OCI-M2 (cell line): ENCODE results near the gene WNT2B.

Source experiments
- DNase-seq: peaks from one replicate; lab custom pipeline; 2025; ENCODE audit not compliant: unreplicated experiment; lab: John Stamatoyannopoulos, UW

WNT2B gene

GRCh38 chr1:112524986-112525385 is 16.2 kb downstream of the WNT2B start:
- no peak for DNase-seq

DNA sequence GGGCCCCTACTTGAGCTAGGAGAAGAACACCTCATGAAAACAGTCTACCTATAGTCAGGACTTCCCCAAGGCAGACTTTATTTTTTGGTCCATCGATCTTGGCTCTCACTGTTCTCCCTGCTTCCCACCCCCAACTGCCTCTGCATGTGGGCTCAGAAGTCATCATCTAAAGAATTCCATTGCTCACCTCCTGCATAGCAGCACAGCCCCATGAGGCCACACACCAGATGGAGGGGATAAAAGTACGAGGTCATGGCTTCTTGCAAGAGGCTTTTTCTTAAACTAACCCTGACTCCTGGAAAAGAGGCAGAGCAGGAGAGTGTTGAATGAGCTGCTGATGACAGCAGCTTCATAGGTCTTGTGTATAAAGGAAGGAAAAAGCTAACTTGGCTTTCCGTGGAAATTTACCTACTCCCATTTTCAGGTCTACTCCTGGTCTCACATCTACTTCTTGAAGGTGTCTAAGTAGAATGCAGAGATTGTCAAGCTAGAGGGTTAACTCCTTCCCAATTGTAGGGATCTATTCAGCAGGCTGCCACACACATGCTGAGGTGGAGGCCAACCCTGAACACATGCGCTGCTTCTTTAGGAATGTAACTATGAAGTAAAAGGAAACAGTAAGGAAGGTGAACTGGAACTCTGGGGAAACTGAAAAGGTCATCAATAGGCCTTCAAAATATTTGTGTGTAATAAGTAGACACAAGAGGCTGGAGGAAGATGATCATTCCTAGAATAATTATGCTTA is 18.7 kb downstream of the WNT2B start:
- no peak for DNase-seq

DNA sequence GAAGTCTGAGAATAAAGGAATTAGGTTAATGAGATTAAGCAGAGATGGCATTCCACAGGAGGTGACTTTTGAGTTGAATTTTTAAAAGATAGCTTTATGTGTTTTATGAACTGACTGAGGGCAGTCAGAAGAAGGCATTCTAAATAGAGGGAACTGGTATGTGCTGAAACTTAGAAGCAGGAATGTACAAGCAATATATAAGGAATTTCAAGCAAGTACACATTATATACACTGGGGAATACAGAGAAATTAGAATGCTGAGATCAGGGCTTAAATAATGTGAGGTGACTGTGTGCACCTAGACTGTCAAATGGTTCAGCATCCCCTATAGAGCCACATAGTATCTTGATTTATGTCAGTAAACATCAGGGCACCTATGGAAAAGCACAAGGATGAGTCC is 19.3 kb downstream of the WNT2B start:
- DNase-seq, result no peak

DNA sequence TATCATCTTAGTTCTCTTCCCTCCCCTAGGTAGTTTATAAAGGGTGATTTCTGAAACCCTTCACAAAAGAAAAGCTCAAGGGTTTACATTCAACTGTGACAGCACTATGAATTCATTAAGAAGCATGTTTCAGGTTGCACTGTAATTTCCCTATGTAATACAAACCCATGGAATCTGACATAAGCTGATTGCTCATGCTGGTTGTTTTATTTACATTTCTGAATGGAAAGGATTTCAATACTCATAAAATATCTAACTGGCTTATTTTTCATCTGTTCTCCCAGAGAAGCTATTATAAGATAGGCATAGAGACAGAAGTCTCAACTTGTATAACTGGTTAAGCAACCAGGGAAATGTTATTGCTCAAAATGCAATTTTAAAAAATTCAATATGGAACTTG is 20.5 kb downstream of the WNT2B start:
- no peak for DNase-seq

GRCh38 chr1:112530832-112531231 is 22.1 kb downstream of the WNT2B start:
- no peak for DNase-seq

DNA sequence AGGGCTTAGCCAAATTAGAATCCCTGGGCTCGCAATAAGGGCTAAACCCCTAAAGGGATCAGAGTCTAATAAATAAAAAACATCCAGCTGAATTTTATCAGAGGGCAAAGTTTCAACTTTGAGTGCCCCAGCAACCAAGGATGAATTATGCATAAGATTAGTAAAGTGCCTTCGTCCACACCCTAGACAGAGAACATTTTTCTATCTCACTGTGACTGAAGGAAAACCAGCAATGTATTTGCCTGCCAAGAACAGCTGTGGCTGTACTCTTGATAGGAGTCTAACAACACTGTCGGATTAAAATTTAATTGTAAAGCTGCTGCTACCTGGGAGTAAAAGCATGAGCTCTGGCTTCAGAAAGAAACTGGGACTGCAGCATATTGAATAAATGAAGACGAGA is 23.3 kb downstream of the WNT2B start:
- no peak for DNase-seq

DNA sequence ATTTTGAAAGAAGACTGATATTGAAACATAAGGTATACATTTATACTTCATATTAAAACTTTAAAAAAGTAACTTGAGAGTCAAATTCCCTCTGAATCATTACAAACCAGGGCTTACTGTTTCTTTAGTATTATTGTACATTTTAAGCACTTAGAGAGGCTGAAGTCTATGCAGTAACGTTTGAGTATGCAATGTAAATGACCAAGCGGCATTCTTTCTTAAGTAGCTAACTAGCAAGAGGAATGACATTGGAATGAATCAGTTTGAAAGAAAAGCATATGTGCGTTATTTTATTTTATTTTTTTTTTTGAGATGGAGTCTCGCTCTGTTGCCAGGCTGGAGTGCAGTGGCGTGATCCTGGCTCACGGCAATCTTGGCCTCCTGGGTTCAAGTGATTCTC is 24.3 kb downstream of the WNT2B start:
- DNase-seq, result no peak

DNA sequence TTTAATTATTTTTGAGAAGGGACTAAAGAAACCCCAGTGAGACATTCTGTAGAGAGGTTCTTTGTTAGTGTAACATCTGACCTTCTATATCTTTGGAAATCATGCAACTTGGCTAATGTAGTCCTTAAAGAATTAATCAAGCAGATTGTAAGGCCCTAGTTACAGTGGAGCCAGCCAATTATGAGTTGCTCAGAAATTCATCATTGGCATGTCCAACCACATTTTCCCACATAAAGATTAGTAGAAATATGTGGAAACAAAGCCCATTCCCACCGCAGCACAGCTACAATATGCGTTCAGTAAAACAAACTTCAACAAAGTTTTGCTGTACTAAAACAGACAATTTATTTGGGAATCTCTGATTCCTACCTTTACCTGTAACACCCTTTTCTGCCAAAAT is 27.8 kb downstream of the WNT2B start:
- DNase-seq, result no peak

GRCh38 chr1:112537456-112537855 is 28.7 kb downstream of the WNT2B start:
- DNase-seq, result no peak

- DNase-seq, result no peak
These were observed 30.1 kb downstream of the WNT2B start for GRCh38 chr1:112538883-112539282.

- no peak for DNase-seq
These were observed 31.5 kb downstream of the WNT2B start for GRCh38 chr1:112540226-112540794.

- DNase-seq, result no peak
These were observed 32.5 kb downstream of the WNT2B start for GRCh38 chr1:112541299-112541698.

DNA sequence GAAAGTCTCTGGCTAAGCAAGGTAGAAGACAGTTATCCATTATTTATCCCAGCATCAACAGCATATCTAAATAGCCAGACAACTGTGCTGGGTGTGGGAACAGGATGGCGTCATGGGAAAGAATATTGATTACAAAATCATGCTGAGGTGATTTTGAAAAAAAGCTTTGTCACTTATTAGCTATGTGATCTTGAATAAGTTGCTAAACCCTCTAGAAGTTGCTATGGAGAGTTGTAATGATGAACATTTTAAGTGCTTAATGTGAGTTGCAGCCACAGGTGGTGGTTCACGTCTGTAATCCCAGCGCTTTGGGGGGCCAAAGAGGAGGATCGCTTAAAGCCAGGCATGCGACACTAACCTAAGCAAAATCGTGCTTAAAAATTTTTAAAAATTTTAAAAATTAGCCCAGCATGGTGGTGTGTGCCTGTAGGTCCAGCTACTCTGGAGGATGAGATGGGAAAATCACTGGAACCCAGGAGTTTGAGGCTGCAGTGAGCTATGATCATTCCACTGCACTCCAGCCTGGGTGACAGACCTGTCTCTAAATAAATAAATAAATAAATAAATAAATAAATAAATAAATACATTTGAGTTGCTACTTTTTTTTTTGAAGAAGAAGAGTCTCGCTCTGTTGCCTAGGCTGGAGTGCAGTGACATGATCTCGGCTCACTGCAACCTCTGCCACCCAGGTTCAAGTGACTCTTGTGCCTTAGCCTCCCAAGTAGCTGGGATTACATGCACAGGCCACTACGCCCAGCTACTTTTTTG is 33.6 kb downstream of the WNT2B start:
- DNase-seq, result no peak

DNA sequence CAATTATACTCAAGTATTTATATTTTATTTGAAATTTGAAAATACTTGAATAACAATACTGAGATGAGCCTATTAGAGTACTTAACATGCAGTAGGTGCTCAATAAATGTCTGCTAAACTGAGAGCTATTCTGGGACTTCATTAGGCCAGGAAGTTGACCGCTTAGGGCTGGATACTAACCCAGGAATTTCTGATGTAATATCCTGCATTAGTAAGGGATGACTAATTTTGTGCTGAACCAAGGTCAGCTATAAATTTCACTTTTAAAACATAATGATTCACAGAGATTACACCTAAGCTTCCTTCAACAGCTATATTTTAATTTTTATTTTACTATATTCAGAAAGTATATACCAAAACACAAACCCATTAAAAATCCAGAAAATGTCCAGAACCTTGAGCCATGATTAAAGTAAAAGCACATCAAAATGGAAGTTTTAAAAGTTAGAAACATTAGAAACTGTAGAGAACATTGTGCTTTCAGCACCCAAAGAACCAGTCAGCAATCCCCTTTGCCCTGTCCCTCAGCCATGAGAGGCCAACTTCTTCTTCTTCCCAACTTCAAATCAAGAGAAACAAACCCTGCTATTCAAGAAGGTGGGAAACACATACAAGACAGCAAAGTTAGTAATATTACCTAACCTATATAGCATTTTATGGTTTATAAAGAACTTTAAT is 35.4 kb downstream of the WNT2B start:
- no peak for DNase-seq

DNA sequence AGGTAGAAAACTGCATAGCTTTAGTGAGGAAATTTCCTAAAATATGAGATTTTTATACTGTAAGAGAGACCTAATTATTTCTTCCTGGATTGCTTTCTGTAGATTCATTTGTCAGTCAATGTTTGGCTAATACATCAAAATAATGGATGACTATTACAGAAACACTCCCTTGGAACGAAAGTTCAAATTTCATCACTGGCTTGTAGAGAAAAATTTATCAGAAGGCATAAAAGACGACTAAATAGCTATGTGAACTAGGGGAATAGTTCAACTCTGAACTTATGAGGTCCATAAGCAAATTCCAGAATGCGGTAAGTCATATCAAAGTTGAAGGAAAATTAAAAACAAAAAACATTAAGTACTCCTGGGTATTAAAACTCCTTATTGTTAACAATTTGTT is 36.0 kb downstream of the WNT2B start:
- DNase-seq, result no peak

GRCh38 chr1:112546076-112546475 is 37.3 kb downstream of the WNT2B start:
- DNase-seq, result no peak

DNA sequence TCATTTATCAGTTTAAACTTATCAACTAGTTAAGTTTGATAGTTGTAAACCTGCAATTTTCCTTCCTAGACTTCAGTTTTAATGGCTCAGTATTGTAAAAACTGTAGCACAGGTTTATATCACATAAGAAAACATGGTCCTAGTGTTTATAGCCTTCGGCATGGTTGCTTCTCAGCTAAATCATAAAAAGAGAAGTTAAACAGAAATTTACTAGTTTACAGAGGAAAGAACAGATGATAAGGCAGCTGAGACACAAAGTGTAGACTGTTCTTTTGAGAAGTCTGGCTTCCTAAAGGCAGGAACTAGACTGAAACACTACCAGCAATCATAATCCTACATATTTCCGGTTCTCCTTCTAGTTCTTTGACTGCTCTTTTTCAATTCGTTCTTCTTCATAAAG is 39.8 kb downstream of the WNT2B start:
- peak; percentile 10 for DNase-seq

- DNase-seq, result no peak
These were observed 40.8 kb downstream of the WNT2B start for GRCh38 chr1:112549590-112549989.

GRCh38 chr1:112554411-112554810 is 45.6 kb downstream of the WNT2B start:
- DNase-seq, result no peak

DNA sequence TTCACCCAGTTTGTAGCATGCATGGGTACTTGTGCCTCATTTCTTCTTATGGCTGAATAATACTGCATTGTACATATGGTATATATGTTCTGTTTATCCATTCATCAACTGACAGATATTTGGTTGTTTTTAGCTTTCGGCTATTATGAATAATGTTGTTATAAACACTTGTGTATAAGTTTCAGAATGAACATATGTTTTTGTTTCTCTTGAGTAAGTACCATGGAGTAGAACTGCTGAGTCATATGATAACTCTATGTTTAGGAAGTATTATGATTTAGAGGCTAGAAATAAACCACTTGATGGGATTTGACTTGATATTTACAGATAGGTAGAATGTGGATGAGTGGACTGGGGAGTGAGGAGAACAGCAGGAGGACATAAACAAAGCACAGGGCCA is 48.6 kb downstream of the WNT2B start:
- no peak for DNase-seq

GRCh38 chr1:112558634-112559033 is 49.9 kb downstream of the WNT2B start:
- DNase-seq, result no peak

DNA sequence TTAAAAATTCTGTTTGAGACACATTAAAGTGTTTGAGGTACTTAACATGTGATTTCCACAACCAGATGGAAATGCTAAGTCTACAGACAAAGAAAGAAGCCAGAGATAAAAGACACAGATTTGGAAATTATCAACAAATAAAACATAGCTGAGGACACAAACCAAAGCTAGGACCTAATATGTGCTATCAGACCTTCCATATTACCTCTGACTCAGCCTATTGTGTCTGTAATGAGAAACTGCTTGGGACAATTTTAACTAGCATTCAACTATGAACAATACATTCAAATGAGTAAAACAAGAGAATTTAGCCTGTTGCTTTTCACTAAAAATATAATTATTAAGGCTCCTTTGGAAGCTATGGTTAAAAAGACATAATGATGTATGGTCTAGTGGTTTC is 54.6 kb downstream of the WNT2B start:
- DNase-seq, result no peak
